H1 (cell line): ENCODE measurements around the gene MUC5B. TPM values are rescaled to one million over a fixed set of nuclear protein-coding genes. Genes with fewer than 3 reads are reported as not detected.

Source experiments
- CBX8 ChIP-seq: fragments of 300-800, 300-1000 bp; sonication (generic); IDR thresholded peaks from 2 replicates; pipeline ENCODE4 v1.7.1; 2016; ENCODE audit warnings: low read depth, low read length, borderline replicate concordance
- polyA plus RNA-seq, 7 experiments: library from polyadenylated mRNA; depleted of rRNA in 3 of 7; stranded (reverse) in 5 of 7; unstranded in 2 of 7; fragments of >200 nt in 5 of 7; fragments of 200-250 nt in 2 of 7; gene quantifications; 1 replicate in 5 of 7; 2 replicates in 1 of 7; 4 replicates in 1 of 7; pipeline versions ENCODE4 v1.2.1 to v1.2.3, GENCODE V29; 2011 to 2013; ENCODE audit warnings: missing spikeins in 2 of 7, mixed read lengths in 2 of 7
- total RNA-seq: library from RNA; stranded (reverse); fragmentation: NEBNext Ultra II Directional; extraction: Animal tissue kit (Norgen Biotek cat#: 25700); gene quantifications from 2 replicates; pipeline ENCODE4 v1.2.1, GENCODE V29; 2021
- TF ChIP-seq, protein P1 (sequence below): fragments of 300-600 bp; sonication (generic); IDR thresholded peaks from 2 replicates; pipeline ENCODE4 v1.7.1; 2012; ENCODE audit warnings: low read length, moderate library complexity, mild to moderate bottlenecking, inconsistent platforms; ENCODE audit not compliant: insufficient replicate concordance

Gene MUC5B
- total and polyA plus RNA-seq, 2 of the 8 experiments (the other 6 are each of a cell fraction or from before 2014, with no cell fraction given) = 0.02 to 0.03 TPM

DNA sequence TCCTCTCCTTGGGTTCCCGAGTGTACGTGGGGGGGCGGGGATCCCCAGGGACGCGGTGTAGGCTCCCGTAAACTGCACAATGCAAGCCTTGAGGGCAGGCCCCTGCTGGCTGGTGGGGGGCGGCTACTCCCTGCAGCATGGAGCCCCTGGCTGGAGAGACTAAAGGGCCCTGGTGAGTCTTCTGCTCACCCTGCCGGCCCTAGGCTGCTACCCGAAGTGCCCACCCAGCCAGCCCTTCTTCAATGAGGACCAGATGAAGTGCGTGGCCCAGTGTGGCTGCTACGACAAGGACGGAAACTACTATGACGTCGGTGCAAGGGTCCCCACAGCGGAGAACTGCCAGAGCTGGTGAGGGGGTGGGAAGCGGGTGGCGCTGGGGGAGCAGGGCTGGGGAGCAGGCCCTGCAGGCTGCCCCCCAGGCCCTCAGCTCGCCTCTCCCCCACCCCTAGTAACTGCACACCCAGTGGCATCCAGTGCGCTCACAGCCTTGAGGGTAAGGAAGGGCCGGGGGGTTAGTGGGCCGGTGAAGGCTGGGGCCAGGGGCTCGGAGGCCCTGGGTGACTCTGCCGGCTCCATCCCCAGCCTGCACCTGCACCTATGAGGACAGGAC, 16.8 kb downstream of the MUC5B start (continued):
- TF ChIP-seq, protein P1, sequence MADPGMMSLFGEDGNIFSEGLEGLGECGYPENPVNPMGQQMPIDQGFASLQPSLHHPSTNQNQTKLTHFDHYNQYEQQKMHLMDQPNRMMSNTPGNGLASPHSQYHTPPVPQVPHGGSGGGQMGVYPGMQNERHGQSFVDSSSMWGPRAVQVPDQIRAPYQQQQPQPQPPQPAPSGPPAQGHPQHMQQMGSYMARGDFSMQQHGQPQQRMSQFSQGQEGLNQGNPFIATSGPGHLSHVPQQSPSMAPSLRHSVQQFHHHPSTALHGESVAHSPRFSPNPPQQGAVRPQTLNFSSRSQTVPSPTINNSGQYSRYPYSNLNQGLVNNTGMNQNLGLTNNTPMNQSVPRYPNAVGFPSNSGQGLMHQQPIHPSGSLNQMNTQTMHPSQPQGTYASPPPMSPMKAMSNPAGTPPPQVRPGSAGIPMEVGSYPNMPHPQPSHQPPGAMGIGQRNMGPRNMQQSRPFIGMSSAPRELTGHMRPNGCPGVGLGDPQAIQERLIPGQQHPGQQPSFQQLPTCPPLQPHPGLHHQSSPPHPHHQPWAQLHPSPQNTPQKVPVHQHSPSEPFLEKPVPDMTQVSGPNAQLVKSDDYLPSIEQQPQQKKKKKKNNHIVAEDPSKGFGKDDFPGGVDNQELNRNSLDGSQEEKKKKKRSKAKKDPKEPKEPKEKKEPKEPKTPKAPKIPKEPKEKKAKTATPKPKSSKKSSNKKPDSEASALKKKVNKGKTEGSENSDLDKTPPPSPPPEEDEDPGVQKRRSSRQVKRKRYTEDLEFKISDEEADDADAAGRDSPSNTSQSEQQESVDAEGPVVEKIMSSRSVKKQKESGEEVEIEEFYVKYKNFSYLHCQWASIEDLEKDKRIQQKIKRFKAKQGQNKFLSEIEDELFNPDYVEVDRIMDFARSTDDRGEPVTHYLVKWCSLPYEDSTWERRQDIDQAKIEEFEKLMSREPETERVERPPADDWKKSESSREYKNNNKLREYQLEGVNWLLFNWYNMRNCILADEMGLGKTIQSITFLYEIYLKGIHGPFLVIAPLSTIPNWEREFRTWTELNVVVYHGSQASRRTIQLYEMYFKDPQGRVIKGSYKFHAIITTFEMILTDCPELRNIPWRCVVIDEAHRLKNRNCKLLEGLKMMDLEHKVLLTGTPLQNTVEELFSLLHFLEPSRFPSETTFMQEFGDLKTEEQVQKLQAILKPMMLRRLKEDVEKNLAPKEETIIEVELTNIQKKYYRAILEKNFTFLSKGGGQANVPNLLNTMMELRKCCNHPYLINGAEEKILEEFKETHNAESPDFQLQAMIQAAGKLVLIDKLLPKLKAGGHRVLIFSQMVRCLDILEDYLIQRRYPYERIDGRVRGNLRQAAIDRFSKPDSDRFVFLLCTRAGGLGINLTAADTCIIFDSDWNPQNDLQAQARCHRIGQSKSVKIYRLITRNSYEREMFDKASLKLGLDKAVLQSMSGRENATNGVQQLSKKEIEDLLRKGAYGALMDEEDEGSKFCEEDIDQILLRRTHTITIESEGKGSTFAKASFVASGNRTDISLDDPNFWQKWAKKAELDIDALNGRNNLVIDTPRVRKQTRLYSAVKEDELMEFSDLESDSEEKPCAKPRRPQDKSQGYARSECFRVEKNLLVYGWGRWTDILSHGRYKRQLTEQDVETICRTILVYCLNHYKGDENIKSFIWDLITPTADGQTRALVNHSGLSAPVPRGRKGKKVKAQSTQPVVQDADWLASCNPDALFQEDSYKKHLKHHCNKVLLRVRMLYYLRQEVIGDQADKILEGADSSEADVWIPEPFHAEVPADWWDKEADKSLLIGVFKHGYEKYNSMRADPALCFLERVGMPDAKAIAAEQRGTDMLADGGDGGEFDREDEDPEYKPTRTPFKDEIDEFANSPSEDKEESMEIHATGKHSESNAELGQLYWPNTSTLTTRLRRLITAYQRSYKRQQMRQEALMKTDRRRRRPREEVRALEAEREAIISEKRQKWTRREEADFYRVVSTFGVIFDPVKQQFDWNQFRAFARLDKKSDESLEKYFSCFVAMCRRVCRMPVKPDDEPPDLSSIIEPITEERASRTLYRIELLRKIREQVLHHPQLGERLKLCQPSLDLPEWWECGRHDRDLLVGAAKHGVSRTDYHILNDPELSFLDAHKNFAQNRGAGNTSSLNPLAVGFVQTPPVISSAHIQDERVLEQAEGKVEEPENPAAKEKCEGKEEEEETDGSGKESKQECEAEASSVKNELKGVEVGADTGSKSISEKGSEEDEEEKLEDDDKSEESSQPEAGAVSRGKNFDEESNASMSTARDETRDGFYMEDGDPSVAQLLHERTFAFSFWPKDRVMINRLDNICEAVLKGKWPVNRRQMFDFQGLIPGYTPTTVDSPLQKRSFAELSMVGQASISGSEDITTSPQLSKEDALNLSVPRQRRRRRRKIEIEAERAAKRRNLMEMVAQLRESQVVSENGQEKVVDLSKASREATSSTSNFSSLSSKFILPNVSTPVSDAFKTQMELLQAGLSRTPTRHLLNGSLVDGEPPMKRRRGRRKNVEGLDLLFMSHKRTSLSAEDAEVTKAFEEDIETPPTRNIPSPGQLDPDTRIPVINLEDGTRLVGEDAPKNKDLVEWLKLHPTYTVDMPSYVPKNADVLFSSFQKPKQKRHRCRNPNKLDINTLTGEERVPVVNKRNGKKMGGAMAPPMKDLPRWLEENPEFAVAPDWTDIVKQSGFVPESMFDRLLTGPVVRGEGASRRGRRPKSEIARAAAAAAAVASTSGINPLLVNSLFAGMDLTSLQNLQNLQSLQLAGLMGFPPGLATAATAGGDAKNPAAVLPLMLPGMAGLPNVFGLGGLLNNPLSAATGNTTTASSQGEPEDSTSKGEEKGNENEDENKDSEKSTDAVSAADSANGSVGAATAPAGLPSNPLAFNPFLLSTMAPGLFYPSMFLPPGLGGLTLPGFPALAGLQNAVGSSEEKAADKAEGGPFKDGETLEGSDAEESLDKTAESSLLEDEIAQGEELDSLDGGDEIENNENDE = no peak
- TF ChIP-seq CBX8 = no peak
- TF ChIP-seq, all 59 proteins: peak for 0
